Activated CD4-positive, alpha-beta T cell treated with anti-CD3 and anti-CD28 coated beads for 36 hours (primary cell): ENCODE data around the gene PLA1A. TPM values are rescaled to one million over a fixed set of nuclear protein-coding genes. Genes with fewer than 3 reads are reported as not detected.

ENCODE experiments used
- ATAC-seq: fragments of 200-7000 bp; cut with Tn5 transposase; one replicate; pipeline ENCODE4 v1.10.0; 2021; ENCODE audit warnings: mild to moderate bottlenecking, moderate library complexity
- CTCF ChIA-PET: fragments of 350-600 bp; sonication (Branson Sonifier 250); formaldehyde crosslinking; loops from one replicate; lab custom pipeline; 2021; ENCODE audit warnings: antibody characterized with exemption; lab: Charles Lee
- POLR2A ChIA-PET: fragments of 350-600 bp; sonication (Branson Sonifier 250); formaldehyde crosslinking; loops from one replicate; lab custom pipeline; 2021; ENCODE audit warnings: antibody characterized with exemption, inconsistent platforms; lab: Charles Lee
- DNase-seq: peaks from one replicate; pipeline ENCODE4 v3.0.0-alpha.2; 2020
- H3K27ac Mint-ChIP-seq: one replicate; pipeline ENCODE4 v1.8.0; 2021; ENCODE audit warnings: mixed read lengths
- H3K27me3 Mint-ChIP-seq: one replicate; pipeline ENCODE4 v1.8.0; 2021; ENCODE audit warnings: mixed read lengths
- H3K36me3 Mint-ChIP-seq: one replicate; pipeline ENCODE4 v1.8.0; 2021; ENCODE audit warnings: low read depth, mixed read lengths
- H3K4me1 Mint-ChIP-seq: one replicate; pipeline ENCODE4 v1.8.0; 2021; ENCODE audit warnings: mixed read lengths
- H3K4me3 Mint-ChIP-seq: one replicate; pipeline ENCODE4 v1.8.0; 2021; ENCODE audit warnings: mild to moderate bottlenecking, moderate library complexity, mixed read lengths
- H3K9me3 Mint-ChIP-seq: one replicate; pipeline ENCODE4 v1.8.0; 2021; ENCODE audit warnings: low read depth, mixed read lengths
- intact Hi-C, 2 experiments: fragments of 100-400 bp; cut with DNase I in 1 of 2; cut with micrococcal nuclease in 1 of 2; formaldehyde crosslinking; loops; one replicate each; pipeline versions ENCODE4 v1.14.2 to v1.15.1; 2022 to 2024; cut with DNase I, micrococcal nuclease
- total RNA-seq, 2 experiments: library from RNA; stranded (reverse); gene quantifications; one replicate each; pipeline ENCODE4 v1.2.3, GENCODE V29; 2021

PLA1A gene
- total RNA-seq, 2 experiments from 2014 or later = not detected

DNA sequence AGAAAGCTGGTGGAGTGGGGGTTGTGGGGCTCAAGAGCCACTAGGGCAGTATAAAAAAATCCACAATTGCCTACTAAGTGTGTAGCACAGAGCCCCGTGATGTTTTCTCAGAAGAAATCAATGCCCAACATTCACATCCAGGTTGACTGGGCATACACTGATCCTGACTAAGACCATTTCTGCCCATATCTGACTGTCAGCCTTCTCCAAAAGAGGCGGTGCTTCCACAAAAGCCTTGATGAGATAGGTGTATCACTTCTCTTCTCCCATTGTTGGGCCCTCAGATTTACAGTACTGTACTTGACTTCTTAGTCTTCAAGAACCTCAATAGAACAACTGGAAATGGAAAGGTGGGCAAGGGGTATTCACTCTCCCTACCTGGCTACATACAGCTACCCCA is 61.3 kb downstream of the PLA1A start:
- no peak for ATAC-seq
- Mint-ChIP-seq H3K4me3 (no peak overlapping the region), H3K27ac (no peak overlapping the region), H3K36me3 (peaks cover 2% of the 10 kb centered on the region), H3K27me3 (no peaks in the 10 kb centered on the region), H3K9me3 (no peaks in the 10 kb centered on the region), H3K4me1 (no peaks in the 10 kb centered on the region)
- intact Hi-C loops = no loop called here
- DNase-seq = no peak
- CTCF ChIA-PET = no interaction called here
- POLR2A ChIA-PET = no interaction called here

DNA sequence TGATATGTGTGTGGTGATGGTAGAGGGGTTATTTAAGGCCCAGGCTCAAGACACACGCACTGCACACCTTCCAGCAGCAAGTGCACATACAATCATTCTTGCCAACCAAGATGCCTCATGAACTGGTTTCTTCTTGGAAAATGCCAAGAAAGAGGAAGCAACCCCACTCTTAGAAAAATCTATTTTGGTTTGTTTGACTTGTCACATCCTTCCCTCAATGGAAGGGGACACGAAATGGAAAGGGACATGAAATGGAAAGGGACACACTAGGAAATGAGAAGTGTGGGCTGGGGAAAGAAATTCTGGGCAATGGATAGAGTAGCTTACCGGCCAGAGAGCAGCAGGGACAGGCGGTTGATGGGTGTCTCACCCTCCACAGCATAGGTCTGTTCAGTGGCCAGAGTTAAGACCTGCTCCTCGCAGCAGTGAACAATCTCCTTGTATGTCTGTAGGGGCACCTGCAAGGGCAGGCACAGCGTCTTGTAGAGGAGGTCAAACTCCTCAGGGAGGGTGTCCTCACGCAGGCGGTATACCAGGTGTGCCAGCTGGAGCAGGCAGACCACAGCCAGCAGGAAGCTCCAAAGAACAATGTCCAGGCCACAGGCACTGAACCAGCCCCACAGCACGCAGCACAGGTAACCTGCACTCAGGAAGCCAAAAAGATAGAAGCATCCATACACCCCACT is 62.1 kb downstream of the PLA1A start:
- no peak for ATAC-seq
- Mint-ChIP-seq H3K9me3 (no peaks in the 10 kb centered on the region), H3K4me3 (no peak overlapping the region), H3K36me3 (peaks cover 2% of the 10 kb centered on the region), H3K27me3 (no peaks in the 10 kb centered on the region), H3K4me1 (no peaks in the 10 kb centered on the region), H3K27ac (no peak overlapping the region)
- intact Hi-C loops = no loop called here
- ChIA-PET CTCF (no interaction called here), POLR2A (no interaction called here)
- no peak for DNase-seq

DNA sequence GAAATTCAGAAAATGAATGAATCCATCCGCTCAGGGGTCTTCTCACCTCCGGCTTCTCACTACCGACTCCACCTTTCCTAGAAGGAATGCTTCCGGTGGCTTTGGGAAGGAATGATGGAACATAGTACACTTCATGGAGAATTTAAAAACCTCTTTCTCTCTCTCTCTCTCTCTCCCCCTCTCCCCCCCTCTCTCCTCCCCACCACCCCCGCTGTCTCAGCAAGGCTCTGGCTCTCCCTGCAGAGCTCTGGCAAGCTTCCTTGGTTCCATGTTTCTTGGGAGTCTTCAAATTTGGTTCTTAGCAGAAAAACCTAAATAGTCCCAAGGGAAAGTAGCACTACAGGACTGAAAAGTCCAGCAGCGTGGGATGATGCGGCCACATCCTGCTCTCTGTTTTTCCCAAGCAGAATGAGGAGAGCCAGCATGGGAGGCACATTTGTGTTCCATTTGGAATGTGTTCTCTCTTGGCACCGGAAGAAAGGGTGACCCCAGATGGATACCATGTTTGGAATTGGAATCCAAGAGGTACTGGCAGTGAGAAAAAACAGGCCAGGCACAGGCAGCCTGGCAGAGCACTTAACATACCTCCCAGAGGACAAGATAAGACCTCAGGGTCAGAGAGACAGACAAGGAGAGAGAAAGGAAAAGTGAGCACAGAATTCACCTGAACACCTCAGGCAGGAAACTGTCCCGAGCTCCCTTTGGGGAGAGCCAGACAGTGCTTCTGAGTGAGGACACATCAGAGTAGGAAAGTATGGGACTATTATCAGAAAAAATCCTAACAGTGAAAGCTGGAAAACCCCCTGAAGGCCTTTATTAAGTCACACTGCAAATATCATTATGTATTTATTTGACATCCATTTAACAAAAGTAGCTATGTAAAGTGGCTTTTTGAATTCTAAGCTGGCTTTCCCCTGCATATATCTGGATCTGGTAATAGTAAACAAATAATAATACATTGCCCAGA is 63.1 kb downstream of the PLA1A start, which contains the start of gene POPDC2:
Gene POPDC2 (minus strand): TSS at position 116 of the 967 bp plus-strand sequence. CDS start 166 bp downstream, outside the sequence.
- POLR2A ChIA-PET = no interaction called here
- Mint-ChIP-seq H3K4me3 (no peak within 1 kb of the TSS), H3K36me3 (peaks cover 2% of the 10 kb centered on the region), H3K4me1 (no peaks in the 10 kb centered on the region), H3K9me3 (no peaks in the 10 kb centered on the region), H3K27ac (no peak within 1 kb of the TSS), H3K27me3 (no peaks in the 10 kb centered on the region)
- CTCF ChIA-PET = no interaction called here
- ATAC-seq = no peak
- DNase-seq = no peak
- intact Hi-C loops = no loop called here

DNA sequence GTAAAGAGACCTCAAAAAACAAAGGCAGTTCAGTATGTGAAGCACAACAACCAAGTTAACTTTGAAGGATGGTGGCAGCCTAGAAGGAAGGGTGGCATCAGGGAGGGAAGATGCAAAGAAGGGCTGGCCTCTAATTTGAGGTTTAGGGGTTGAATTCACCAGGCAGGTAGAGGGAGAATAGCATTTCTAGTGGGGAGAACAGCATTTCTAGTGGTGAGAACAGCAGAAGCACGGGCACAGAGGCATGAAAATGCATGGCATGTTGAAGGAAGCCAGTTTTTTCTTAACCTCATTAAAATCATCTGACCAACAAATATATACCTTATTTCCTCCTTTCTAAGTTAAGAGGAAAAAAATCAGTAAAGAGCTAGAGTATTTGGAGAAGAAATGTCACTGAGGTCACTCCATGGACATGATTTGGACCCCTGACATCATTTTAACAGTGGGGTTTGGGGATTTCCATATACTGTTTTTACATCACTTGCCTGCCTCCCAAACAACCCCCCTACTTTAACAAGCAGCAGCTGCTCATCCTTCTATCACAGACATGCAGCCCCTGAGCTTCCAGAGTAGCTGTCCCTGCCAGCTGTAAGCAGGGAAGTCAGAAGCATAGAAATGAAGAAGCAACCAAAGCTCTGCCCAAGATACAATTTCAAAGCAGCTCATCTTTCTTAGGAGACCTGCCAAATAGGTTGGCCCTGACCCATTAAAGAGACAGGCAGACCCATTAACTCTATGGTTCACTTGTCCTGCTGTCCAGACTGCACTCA is 65.1 kb downstream of the PLA1A start:
- ATAC-seq = no peak
- ChIA-PET CTCF (interaction anchor here (1.0 to 1.7 kb wide), 4 partner anchors 10 to 33 kb away, joined by 3 to 8 read pairs (median 4); no protein-coding TSS in a partner anchor), POLR2A (no interaction called here)
- Mint-ChIP-seq H3K36me3 (peaks cover 5% of the 10 kb centered on the region), H3K27me3 (no peaks in the 10 kb centered on the region), H3K9me3 (no peaks in the 10 kb centered on the region), H3K4me3 (no peak overlapping the region), H3K4me1 (no peaks in the 10 kb centered on the region), H3K27ac (no peak overlapping the region)
- DNase-seq = no peak
- intact Hi-C loops = no loop called here

DNA sequence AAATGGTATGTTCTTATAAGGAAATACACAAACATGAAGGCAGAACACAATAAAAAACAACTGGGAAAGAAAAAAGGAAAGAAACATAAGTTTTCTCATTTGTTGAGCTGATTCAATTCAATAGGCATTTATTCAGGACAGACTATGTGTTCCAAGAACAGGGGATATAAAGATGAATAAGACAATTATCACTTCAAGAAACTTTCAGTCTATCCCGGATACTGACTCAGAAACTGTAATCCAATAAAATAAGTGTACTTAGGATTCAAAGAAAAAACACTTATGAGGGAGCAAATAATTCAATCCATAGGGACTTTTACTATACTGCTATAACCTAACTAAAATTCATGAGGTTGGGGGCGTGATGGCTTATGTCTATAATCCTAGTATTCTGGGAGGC is 66.2 kb downstream of the PLA1A start:
- Mint-ChIP-seq H3K27me3 (no peaks in the 10 kb centered on the region), H3K36me3 (peaks cover 5% of the 10 kb centered on the region), H3K4me1 (no peaks in the 10 kb centered on the region), H3K9me3 (no peaks in the 10 kb centered on the region), H3K4me3 (no peak overlapping the region), H3K27ac (no peak overlapping the region)
- ChIA-PET POLR2A (no interaction called here), CTCF (interaction anchor here (1.0 to 1.7 kb wide), 3 partner anchors 9 to 32 kb away, joined by 3 to 8 read pairs (median 6); no protein-coding TSS in a partner anchor)
- intact Hi-C loops = no loop called here
- ATAC-seq = no peak
- no peak for DNase-seq

DNA sequence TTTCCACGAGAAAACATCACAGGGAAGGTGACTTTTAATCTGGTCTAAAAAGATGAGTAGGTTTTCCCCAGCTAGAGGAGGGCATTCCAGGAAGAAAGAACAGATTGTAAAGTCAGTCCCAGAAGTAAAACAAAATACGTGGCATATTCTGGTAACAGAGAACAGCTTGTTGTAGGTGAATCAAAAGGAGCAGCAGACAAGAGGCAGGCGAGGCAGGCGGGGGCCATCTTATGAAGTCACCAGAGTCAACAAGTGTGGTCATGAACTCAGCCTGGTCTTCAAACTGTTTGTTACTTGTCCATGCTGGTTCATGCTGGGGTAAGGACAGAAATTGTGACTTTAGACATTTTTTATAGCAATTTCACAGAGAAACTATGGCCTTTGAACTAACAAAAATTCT is 66.7 kb downstream of the PLA1A start:
- CTCF ChIA-PET = interaction anchor here (1.0 kb wide), 1 partner anchor 11 kb away, joined by 4 read pairs; no protein-coding TSS in a partner anchor
- no peak for DNase-seq
- no peaks in the 10 kb centered on the region for H3K4me1 Mint-ChIP-seq
- peaks cover 7% of the 10 kb centered on the region for H3K36me3 Mint-ChIP-seq
- ATAC-seq = no peak
- H3K27me3 Mint-ChIP-seq = no peaks in the 10 kb centered on the region
- no peak overlapping the region for H3K27ac Mint-ChIP-seq
- no peak overlapping the region for H3K4me3 Mint-ChIP-seq
- intact Hi-C loops = no loop called here
- POLR2A ChIA-PET = no interaction called here
- no peaks in the 10 kb centered on the region for H3K9me3 Mint-ChIP-seq

DNA sequence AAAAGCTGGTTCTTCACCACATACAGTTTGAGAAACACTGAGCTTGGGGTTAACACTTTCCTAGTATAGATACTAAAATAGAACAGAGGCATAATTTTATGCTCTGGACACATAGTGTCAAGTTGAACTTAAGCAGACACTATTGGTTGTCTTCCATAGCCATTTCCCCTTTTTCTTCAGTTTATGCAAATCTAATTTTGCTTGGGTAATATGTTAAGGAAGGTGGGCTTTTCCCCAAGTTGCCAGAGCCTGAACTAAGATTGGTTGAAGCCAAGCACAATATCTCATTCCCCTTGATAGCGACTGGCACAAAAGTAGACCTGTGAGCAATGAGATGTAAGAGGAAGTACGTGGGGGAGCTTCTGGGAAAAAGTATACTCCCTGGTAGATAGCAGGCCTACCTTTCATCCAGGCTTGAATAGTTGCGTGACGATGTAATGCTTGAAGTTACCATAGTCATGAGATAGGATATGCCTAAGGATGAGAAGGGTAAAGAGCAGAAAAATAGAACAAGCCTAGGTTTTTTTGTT is 67.2 kb downstream of the PLA1A start:
- no peaks in the 10 kb centered on the region for H3K27me3 Mint-ChIP-seq
- ATAC-seq = no peak
- POLR2A ChIA-PET = no interaction called here
- intact Hi-C loops = no loop called here
- no peak overlapping the region for H3K27ac Mint-ChIP-seq
- no peak for DNase-seq
- H3K9me3 Mint-ChIP-seq = no peaks in the 10 kb centered on the region
- CTCF ChIA-PET = interaction anchor here (1.0 kb wide), 1 partner anchor 11 kb away, joined by 4 read pairs; no protein-coding TSS in a partner anchor
- peaks cover 1% of the 10 kb centered on the region for H3K4me1 Mint-ChIP-seq
- H3K36me3 Mint-ChIP-seq = peaks cover 9% of the 10 kb centered on the region
- H3K4me3 Mint-ChIP-seq = no peak overlapping the region

DNA sequence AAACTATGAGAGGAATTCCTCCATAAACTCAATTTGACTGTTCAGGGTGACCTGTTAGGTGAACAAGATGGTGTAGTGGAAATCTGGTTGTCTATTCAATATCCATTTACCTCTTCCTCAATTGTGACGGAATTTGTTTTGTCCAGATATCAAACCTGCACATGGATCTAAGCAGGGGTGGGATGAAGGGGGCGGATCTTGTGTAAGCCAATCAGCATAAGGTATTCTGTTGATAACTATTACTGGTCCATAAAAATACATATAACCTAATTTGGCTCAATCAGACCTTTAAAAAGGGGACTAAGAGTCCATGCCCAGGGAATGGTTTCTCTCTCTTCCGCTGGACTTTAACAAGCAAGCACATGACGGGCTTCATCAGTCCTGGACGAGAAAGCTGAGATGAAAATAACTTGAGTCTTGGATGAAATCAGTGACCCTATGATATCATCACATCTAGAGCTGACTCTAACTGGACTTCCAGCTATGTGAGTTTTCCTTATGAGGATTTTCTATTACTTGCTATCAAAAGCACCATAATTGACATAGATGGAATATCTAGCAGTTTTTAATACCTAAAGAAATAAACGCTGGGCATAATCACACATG is 68.4 kb downstream of the PLA1A start:
- Mint-ChIP-seq H3K4me1 (peaks cover 6% of the 10 kb centered on the region), H3K4me3 (no peak overlapping the region), H3K27me3 (no peaks in the 10 kb centered on the region), H3K36me3 (peaks cover 20% of the 10 kb centered on the region), H3K9me3 (no peaks in the 10 kb centered on the region), H3K27ac (no peak overlapping the region)
- DNase-seq (no peak), ATAC-seq (no peak)
- POLR2A ChIA-PET = no interaction called here
- intact Hi-C loops = no loop called here
- CTCF ChIA-PET = no interaction called here

DNA sequence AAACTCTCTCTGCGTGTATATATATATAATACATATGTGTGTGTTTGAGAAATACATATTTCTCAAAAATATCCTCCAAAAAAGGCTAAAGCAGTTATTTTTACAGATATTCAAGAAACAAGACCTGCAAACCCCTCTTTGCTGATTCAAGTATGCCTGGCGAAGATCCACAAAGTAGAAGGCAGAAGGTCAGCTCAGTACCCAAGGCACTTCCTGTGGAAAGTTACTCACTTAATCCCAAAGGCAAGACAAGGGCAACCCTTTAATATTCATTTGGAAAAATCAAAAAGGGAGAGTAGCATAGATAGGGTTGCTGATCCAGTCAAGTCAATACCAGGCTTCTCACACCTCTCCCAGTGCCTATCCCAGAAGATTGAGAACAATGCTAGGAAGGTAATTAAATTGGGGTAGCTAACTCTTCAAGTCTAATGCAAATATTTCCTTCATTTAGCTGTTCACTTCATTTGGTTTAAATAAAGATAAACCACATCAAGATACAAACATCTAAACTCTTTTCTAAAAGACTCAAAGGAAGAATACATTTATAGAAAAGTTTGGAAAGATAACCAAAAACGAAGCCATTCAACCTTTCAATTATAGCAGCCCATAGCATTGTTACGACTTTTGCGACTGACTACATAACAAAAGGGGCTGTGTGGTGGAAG is 72.4 kb downstream of the PLA1A start:
- ATAC-seq (no peak), DNase-seq (no peak)
- intact Hi-C loops = loop anchor here (10.0 kb wide), 2 partner anchors 375 to 1075 kb away; partner anchors contain the start of genes ARHGAP31 (in 1 of the 2), GTF2E1 (in 1 of the 2) and RABL3 (in 1 of the 2)
- Mint-ChIP-seq H3K27ac (peak overlapping the region; percentile 25), H3K36me3 (peaks cover 44% of the 10 kb centered on the region), H3K27me3 (no peaks in the 10 kb centered on the region), H3K4me1 (peaks cover 20% of the 10 kb centered on the region), H3K9me3 (no peaks in the 10 kb centered on the region), H3K4me3 (no peak overlapping the region)
- ChIA-PET CTCF (no interaction called here), POLR2A (no interaction called here)

DNA sequence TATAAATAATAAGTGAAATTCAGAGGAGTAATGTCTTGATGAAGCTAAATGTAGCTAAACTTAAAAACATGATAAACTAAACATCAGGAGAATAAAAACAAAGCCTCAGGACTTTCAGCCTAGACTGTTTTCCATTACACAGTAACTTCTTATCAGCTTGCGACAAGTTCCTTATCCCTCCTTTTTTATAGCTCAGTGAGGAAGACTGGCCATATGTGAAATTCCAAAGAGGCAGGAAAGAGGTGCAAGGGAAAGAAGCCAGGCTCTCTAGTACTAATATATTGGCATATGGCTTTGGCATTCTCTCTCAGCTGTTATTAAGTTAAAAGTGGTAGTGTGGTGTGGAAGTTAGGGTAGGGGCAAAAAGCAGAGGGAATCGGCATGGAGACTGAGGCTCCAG is 75.1 kb downstream of the PLA1A start:
- ATAC-seq (no peak), DNase-seq (no peak)
- no peaks in the 10 kb centered on the region for H3K9me3 Mint-ChIP-seq
- H3K27me3 Mint-ChIP-seq = no peaks in the 10 kb centered on the region
- peaks cover 53% of the 10 kb centered on the region for H3K36me3 Mint-ChIP-seq
- ChIA-PET POLR2A (no interaction called here), CTCF (interaction anchor here (1.0 to 2.4 kb wide), 5 partner anchors 10 to 209 kb away, joined by 3 to 6 read pairs (median 3); partner anchors contain the start of gene TMEM39A)
- H3K4me3 Mint-ChIP-seq = no peak overlapping the region
- H3K4me1 Mint-ChIP-seq = peaks cover 42% of the 10 kb centered on the region
- no peak overlapping the region for H3K27ac Mint-ChIP-seq
- intact Hi-C loops = loop anchor here (10.0 kb wide), 2 partner anchors 378 to 1072 kb away; partner anchors contain the start of genes ARHGAP31 (in 1 of the 2), GTF2E1 (in 1 of the 2) and RABL3 (in 1 of the 2)
